Sigmoid colon (tissue), 7 donors: ENCODE measurements around the gene TOMM6. TPM values are rescaled to one million over a fixed set of nuclear protein-coding genes. Genes with fewer than 3 reads are reported as not detected.
A peak's percentile ranks its signal among the peaks of the same experiment; 100 is the strongest.

Source experiments
- DNase-seq: peaks from one replicate; pipeline ENCODE4 v3.0.0-alpha.2; 2019
- H3K27ac ChIP-seq, 4 donors: fragments of 200-600 bp; sonication (generic); one replicate each; pipeline ENCODE4 v1.5.1; 2016 to 2019; ENCODE audit warnings: mild to moderate bottlenecking in 1 of 4
- H3K27me3 ChIP-seq, 3 donors: fragments of 200-600 bp; sonication (generic); one replicate each; pipeline ENCODE4 v1.5.1; 2019; ENCODE audit warnings: mild to moderate bottlenecking in 1 of 3
- H3K36me3 ChIP-seq, 4 donors: fragments of 200-600 bp; sonication (generic); one replicate each; pipeline ENCODE4 v1.5.1; 2016 to 2019
- H3K4me1 ChIP-seq, 4 donors: fragments of 200-600 bp; sonication (generic); one replicate each; pipeline ENCODE4 v1.5.1; 2017 to 2019
- H3K4me3 ChIP-seq, 4 donors: fragments of 200-600 bp; sonication (generic); one replicate each; pipeline ENCODE4 v1.5.1; 2017 to 2019; ENCODE audit warnings: mild to moderate bottlenecking in 2 of 4, moderate library complexity in 1 of 4
- H3K9me3 ChIP-seq, 4 donors: fragments of 200-600 bp in 3 of 4; sonication (generic) in 3 of 4; one replicate each; pipeline versions ENCODE4 v1.5.1 to v1.6.1; 2013 to 2019
- CTCF ChIP-seq, 4 experiments: fragments of 450-650 bp in 3 of 4; fragments of 200-600 bp in 1 of 4; IDR thresholded peaks; one replicate each; pipeline ENCODE4 v1.5.1; 2016 to 2019; ENCODE audit warnings: antibody characterized with exemption in 4 of 4, mild to moderate bottlenecking in 3 of 4, moderate library complexity in 2 of 4
- EP300 ChIP-seq, 4 donors: sonication (generic); formaldehyde crosslinking; IDR thresholded peaks; one replicate each; pipeline ENCODE4 v1.6.1; 2017; ENCODE audit warnings: antibody characterized with exemption in 4 of 4
- POLR2A ChIP-seq, 2 donors: fragments of 450-650 bp; IDR thresholded peaks; one replicate each; pipeline ENCODE4 v1.6.1; 2016; ENCODE audit warnings: antibody characterized with exemption in 2 of 2, mild to moderate bottlenecking in 2 of 2, moderate library complexity in 2 of 2
- POLR2AphosphoS5 ChIP-seq, 4 donors: sonication (generic); formaldehyde crosslinking; IDR thresholded peaks; one replicate each; pipeline ENCODE4 v1.6.1; 2017; ENCODE audit warnings: antibody characterized with exemption in 4 of 4
- whole genome bisulfite sequencing, 2 donors: extraction: QIAGEN DNeasy Blood & Tissue Kit; methylation state at CpG; one replicate each; pipeline ENCODE4 v1.1.7; 2013; 5-methylcytosine and 5-hydroxymethylcytosine counted together
- intact Hi-C: fragments of 100-400 bp; cut with DNase I; formaldehyde crosslinking; loops from one replicate; pipeline ENCODE4 v1.15.1; 2023
- polyA plus RNA-seq, 3 donors: library from polyadenylated mRNA; stranded (reverse); fragments of 200-250 nt; gene quantifications; one replicate each; pipeline ENCODE4 v1.2.3, GENCODE V29; 2013
- total RNA-seq, 4 donors: library from RNA; depleted of rRNA; stranded (reverse); fragments of >200 nt; gene quantifications; one replicate each; pipeline ENCODE4 v1.1.0, GENCODE V29; 2016
- donor health status: healthy with polysubstance abuse.
- donor health status: Bipolar disorder and iron deficiency.
- donor health status: healthy.

The TOMM6 gene
- total and polyA plus RNA-seq, 7 donors: 116 to 309 (median 154) TPM

GRCh38 chr6:41785689-41786450, 1.6 kb upstream of the TOMM6 start:
- Histone ChIP-seq H3K4me3 (peak overlapping the region; percentile 68 to 89 (median 83)), H3K27ac (peak overlapping the region; percentile 91 to 98 (median 96)), H3K4me1 (peaks cover 0 to 42% (median 34%) of the 10 kb centered on the region in 4 donors), H3K9me3 (no peaks in the 10 kb centered on the region), H3K27me3 (no peaks in the 10 kb centered on the region), H3K36me3 (peaks cover 0 to 22% (median 8%) of the 10 kb centered on the region in 4 donors)
- TF ChIP-seq CTCF (IDR thresholded peaks at IDR 0.05): no peak
- no peak for TF ChIP-seq POLR2AphosphoS5 (IDR thresholded peaks at IDR 0.05)
- no peak for TF ChIP-seq POLR2A (IDR thresholded peaks at IDR 0.05)
- TF ChIP-seq EP300 (IDR thresholded peaks at IDR 0.05): no peak
- intact Hi-C loops: loop anchor here (2.0 to 10.0 kb wide), 5 partner anchors 51 to 711 kb away; partner anchors contain the start of genes NFYA, OARD1, TFEB and USP49
- DNase-seq: no peak
- 17 to 32% methylated on average over 29 of the region's 29 CpGs for WGBS, 2 donors

GRCh38 chr6:41786451-41787218, 859 bp upstream of the TOMM6 start:
- DNase-seq: peak; percentile 94
- peak overlapping the region; percentile 68 to 89 (median 83) for H3K4me3 ChIP-seq
- H3K36me3 ChIP-seq: peaks cover 0 to 29% (median 15%) of the 10 kb centered on the region in 4 donors
- peak overlapping the region; percentile 91 to 98 (median 96) for H3K27ac ChIP-seq
- no peaks in the 10 kb centered on the region for H3K27me3 ChIP-seq
- intact Hi-C loops: loop anchor here (1.0 to 10.0 kb wide), 6 partner anchors 52 to 712 kb away; partner anchors contain the start of genes BYSL, MED20, NFYA and OARD1
- no peaks in the 10 kb centered on the region for H3K9me3 ChIP-seq
- H3K4me1 ChIP-seq: peaks cover 0 to 34% (median 26%) of the 10 kb centered on the region in 4 donors
- WGBS, 2 donors: 0 to 1% methylated on average over 58 of the region's 58 CpGs
- TF ChIP-seq POLR2A (IDR thresholded peaks at IDR 0.05) (no peak), CTCF (IDR thresholded peaks at IDR 0.05) (peak; percentile 15 to 82 (median 31)), POLR2AphosphoS5 (IDR thresholded peaks at IDR 0.05) (peak; percentile 25 to 75 (median 56))

- Histone ChIP-seq H3K27me3 (no peaks in the 10 kb centered on the region), H3K9me3 (no peaks in the 10 kb centered on the region), H3K4me1 (peaks cover 0 to 32% (median 23%) of the 10 kb centered on the region in 4 donors), H3K4me3 (no peak overlapping the region), H3K36me3 (peaks cover 0 to 48% (median 20%) of the 10 kb centered on the region in 4 donors), H3K27ac (no peak overlapping the region)
- TF ChIP-seq CTCF (IDR thresholded peaks at IDR 0.05) (no peak), POLR2A (IDR thresholded peaks at IDR 0.05) (no peak), EP300 (IDR thresholded peaks at IDR 0.05) (no peak), POLR2AphosphoS5 (IDR thresholded peaks at IDR 0.05) (no peak)
- DNase-seq: no peak
- intact Hi-C loops: loop anchor here (5.0 to 10.0 kb wide), 3 partner anchors 82 to 715 kb away; partner anchors contain the start of genes NFYA, OARD1 and USP49
- 77 to 95% methylated on average over 3 of the region's 3 CpGs for WGBS, 2 donors
Measured at GRCh38 chr6:41789390-41789724, 1.9 kb downstream of the TOMM6 start.

- TF ChIP-seq POLR2A (IDR thresholded peaks at IDR 0.05) (no peak), CTCF (IDR thresholded peaks at IDR 0.05) (no peak), POLR2AphosphoS5 (IDR thresholded peaks at IDR 0.05) (no peak), EP300 (IDR thresholded peaks at IDR 0.05) (no peak)
- H3K9me3 ChIP-seq: no peaks in the 10 kb centered on the region
- intact Hi-C loops: no loop called here
- H3K4me1 ChIP-seq: peaks cover 0 to 27% (median 21%) of the 10 kb centered on the region in 4 donors
- H3K27me3 ChIP-seq: no peaks in the 10 kb centered on the region
- H3K4me3 ChIP-seq: no peak overlapping the region
- peaks cover 0 to 54% (median 20%) of the 10 kb centered on the region in 4 donors for H3K36me3 ChIP-seq
- H3K27ac ChIP-seq: no peak overlapping the region
- DNase-seq: no peak
- WGBS, 2 donors: 95 to 99% methylated on average over 1 of the region's 1 CpG
Measured at GRCh38 chr6:41790045-41790444, 2.6 kb downstream of the TOMM6 start.
